Measurements from ENCODE around the gene NOS1AP. TPM values are rescaled to one million over a fixed set of nuclear protein-coding genes. Genes with fewer than 3 reads are reported as not detected.

NOS1AP gene
- total RNA-seq, 1 experiment from 2014 or later: 5.3 TPM

- TF ChIP-seq, protein P1, sequence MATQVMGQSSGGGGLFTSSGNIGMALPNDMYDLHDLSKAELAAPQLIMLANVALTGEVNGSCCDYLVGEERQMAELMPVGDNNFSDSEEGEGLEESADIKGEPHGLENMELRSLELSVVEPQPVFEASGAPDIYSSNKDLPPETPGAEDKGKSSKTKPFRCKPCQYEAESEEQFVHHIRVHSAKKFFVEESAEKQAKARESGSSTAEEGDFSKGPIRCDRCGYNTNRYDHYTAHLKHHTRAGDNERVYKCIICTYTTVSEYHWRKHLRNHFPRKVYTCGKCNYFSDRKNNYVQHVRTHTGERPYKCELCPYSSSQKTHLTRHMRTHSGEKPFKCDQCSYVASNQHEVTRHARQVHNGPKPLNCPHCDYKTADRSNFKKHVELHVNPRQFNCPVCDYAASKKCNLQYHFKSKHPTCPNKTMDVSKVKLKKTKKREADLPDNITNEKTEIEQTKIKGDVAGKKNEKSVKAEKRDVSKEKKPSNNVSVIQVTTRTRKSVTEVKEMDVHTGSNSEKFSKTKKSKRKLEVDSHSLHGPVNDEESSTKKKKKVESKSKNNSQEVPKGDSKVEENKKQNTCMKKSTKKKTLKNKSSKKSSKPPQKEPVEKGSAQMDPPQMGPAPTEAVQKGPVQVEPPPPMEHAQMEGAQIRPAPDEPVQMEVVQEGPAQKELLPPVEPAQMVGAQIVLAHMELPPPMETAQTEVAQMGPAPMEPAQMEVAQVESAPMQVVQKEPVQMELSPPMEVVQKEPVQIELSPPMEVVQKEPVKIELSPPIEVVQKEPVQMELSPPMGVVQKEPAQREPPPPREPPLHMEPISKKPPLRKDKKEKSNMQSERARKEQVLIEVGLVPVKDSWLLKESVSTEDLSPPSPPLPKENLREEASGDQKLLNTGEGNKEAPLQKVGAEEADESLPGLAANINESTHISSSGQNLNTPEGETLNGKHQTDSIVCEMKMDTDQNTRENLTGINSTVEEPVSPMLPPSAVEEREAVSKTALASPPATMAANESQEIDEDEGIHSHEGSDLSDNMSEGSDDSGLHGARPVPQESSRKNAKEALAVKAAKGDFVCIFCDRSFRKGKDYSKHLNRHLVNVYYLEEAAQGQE (IDR thresholded peaks at IDR 0.05; ENCODE audit: low read depth): no peak
- TF ChIP-seq ZNF274 (IDR thresholded peaks at IDR 0.05; ENCODE audit: low read depth, low read length) (no peak), EZH2phosphoT487 (IDR thresholded peaks at IDR 0.05; ENCODE audit: borderline replicate concordance) (no peak), TCF7L2 (IDR thresholded peaks at IDR 0.05; ENCODE audit: borderline replicate concordance, extremely low read depth, insufficient read depth, insufficient read length) (no peak), JUND (IDR thresholded peaks at IDR 0.05) (no peak), SP1 (IDR thresholded peaks at IDR 0.05; ENCODE audit: low read depth) (no peak), SIN3A (IDR thresholded peaks at IDR 0.05; ENCODE audit: low read depth) (no peak)
- TF ChIP-seq, protein P2, sequence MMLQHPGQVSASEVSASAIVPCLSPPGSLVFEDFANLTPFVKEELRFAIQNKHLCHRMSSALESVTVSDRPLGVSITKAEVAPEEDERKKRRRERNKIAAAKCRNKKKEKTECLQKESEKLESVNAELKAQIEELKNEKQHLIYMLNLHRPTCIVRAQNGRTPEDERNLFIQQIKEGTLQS (IDR thresholded peaks at IDR 0.05): no peak
Measured at GRCh38 chr1:162380061-162380846, 310.8 kb downstream of the NOS1AP start (continued).

GRCh38 chr1:162381383-162381782, 311.9 kb downstream of the NOS1AP start, which contains the start of gene C1orf226:
Gene C1orf226, plus strand, starts transcription at chr1:162381728. Its CDS starts 174 bp downstream, at chr1:162381902.
- ATAC-seq: peak; percentile 80
- no peak within 1 kb of the TSS for H2AFZ ChIP-seq (ENCODE audit: low read depth, low read length, poor library complexity, severe bottlenecking)
- no peak for TF ChIP-seq ZFX (IDR thresholded peaks at IDR 0.05)
- no peak; the same call in 1 of the 2 replicates for TF ChIP-seq ELF1 (IDR thresholded peaks at IDR 0.05; ENCODE audit: borderline replicate concordance, low read depth)
- peak; percentile 91 for TF ChIP-seq CEBPB (IDR thresholded peaks at IDR 0.05; ENCODE audit: low read depth)
- peak; percentile 83 for TF ChIP-seq FOSL1 (IDR thresholded peaks at IDR 0.05; ENCODE audit: low read depth)
- TF ChIP-seq YY1 (IDR thresholded peaks at IDR 0.05; ENCODE audit: extremely low read depth, insufficient replicate concordance, low read depth, low read length): no peak
- peak; percentile 95 for TF ChIP-seq CBX3 (IDR thresholded peaks at IDR 0.05; ENCODE audit: low read depth)
- no peak for TF ChIP-seq SRF (IDR thresholded peaks at IDR 0.05; ENCODE audit: low read depth)
- peak; percentile 49; the same call in 1 of the 2 replicates for TF ChIP-seq SIN3A (IDR thresholded peaks at IDR 0.05; ENCODE audit: low read depth)
- TF ChIP-seq EZH2phosphoT487 (IDR thresholded peaks at IDR 0.05; ENCODE audit: borderline replicate concordance): no peak
- TF ChIP-seq, protein P1 (IDR thresholded peaks at IDR 0.05; ENCODE audit: low read depth): no peak
- no peak for TF ChIP-seq TCF7L2 (IDR thresholded peaks at IDR 0.05; ENCODE audit: borderline replicate concordance, extremely low read depth, insufficient read depth, insufficient read length)

More at GRCh38 chr1:162381383-162381782, 311.9 kb downstream of the NOS1AP start, which contains the start of gene C1orf226:
- H3K4me3 ChIP-seq (replicated peaks in 1 of 2; ENCODE audit: low read depth in 1 of 2, low read length in 2 of 2): peak within 1 kb of the TSS in 1 of 2 experiments; percentile 32; a peak in 2 of 4 replicates
- no peaks in the 10 kb centered on the region for H3K9me3 ChIP-seq (ENCODE audit: control insufficient read depth in 1 of 2, insufficient read depth in 1 of 2, low read depth in 1 of 2, low read length in 2 of 2)
- RAD21 ChIA-PET (ENCODE audit: low non-redundant PET in 1 of 2, low total read pairs in 2 of 2, uncharacterized antibody in 2 of 2, unreplicated experiment in 2 of 2): interaction anchor here in 1 of 2 experiments (1.2 kb wide), 2 partner anchors 24 to 26 kb away, joined by 3 to 4 read pairs; no protein-coding TSS in a partner anchor
- H3K27me3 ChIP-seq (ENCODE audit: insufficient read depth, low read length): no peaks in the 10 kb centered on the region
- BruUV-seq (replicated peaks): no TSS peak
- H3K9ac ChIP-seq (ENCODE audit: low read length): peak within 1 kb of the TSS; percentile 32
- intact Hi-C loops (cut with micrococcal nuclease): no loop called here
- POLR2A ChIA-PET: interaction anchor here (0.6 kb wide), 1 partner anchor 23 kb away, joined by 3 read pairs; no protein-coding TSS in a partner anchor
- H3K9me2 ChIP-seq (ENCODE audit: insufficient read depth): no peaks in the 10 kb centered on the region
- no peaks in the 10 kb centered on the region for H3K36me3 ChIP-seq (ENCODE audit: control insufficient read depth in 1 of 2, insufficient read depth in 2 of 2, low read length in 2 of 2)
- H3K4me1 ChIP-seq (ENCODE audit: control insufficient read depth in 1 of 2, insufficient read depth in 2 of 2, low read length in 2 of 2): peaks cover 23 to 30% of the 10 kb centered on the region in 2 experiments
- peak within 1 kb of the TSS; percentile 69 for H3K27ac ChIP-seq (ENCODE audit: low read depth, low read length)
- H3K4me2 ChIP-seq (ENCODE audit: low read length): peak within 1 kb of the TSS; percentile 74
- CTCF ChIA-PET: interaction anchor here (0.9 to 1.7 kb wide), 4 partner anchors 8 to 325 kb away, joined by 3 to 6 read pairs (median 4); no protein-coding TSS in a partner anchor
- no peaks in the 10 kb centered on the region for H4K20me1 ChIP-seq (ENCODE audit: insufficient read depth)
- no peaks in the 10 kb centered on the region for H3K79me2 ChIP-seq (ENCODE audit: insufficient read depth, low read length)
- DNase-seq (ENCODE audit: low read depth, low spot score): peak; percentile 67
